Peyer's patch (tissue), 4 donors: ENCODE data around the gene GAD1.

Experiments
- POLR2A ChIP-seq, 2 donors: fragments of 450-650 bp; IDR thresholded peaks; one replicate each; pipeline ENCODE4 v1.5.1; 2017; ENCODE audit warnings: antibody characterized with exemption in 2 of 2, mild to moderate bottlenecking in 2 of 2, moderate library complexity in 2 of 2
- TF ChIP-seq, protein P1 (sequence below), 6 experiments: fragments of 450-650 bp in 4 of 6; fragments of 200-600 bp in 2 of 6; sonication (generic) in 1 of 6; IDR thresholded peaks; one replicate each; pipeline ENCODE4 v1.5.1; 2017 to 2019; ENCODE audit warnings: antibody characterized with exemption in 6 of 6, mild to moderate bottlenecking in 3 of 6, moderate library complexity in 1 of 6

- TF ChIP-seq, protein P1, sequence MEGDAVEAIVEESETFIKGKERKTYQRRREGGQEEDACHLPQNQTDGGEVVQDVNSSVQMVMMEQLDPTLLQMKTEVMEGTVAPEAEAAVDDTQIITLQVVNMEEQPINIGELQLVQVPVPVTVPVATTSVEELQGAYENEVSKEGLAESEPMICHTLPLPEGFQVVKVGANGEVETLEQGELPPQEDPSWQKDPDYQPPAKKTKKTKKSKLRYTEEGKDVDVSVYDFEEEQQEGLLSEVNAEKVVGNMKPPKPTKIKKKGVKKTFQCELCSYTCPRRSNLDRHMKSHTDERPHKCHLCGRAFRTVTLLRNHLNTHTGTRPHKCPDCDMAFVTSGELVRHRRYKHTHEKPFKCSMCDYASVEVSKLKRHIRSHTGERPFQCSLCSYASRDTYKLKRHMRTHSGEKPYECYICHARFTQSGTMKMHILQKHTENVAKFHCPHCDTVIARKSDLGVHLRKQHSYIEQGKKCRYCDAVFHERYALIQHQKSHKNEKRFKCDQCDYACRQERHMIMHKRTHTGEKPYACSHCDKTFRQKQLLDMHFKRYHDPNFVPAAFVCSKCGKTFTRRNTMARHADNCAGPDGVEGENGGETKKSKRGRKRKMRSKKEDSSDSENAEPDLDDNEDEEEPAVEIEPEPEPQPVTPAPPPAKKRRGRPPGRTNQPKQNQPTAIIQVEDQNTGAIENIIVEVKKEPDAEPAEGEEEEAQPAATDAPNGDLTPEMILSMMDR (IDR thresholded peaks at IDR 0.05): no peak
- TF ChIP-seq POLR2A (IDR thresholded peaks at IDR 0.05): no peak
Measured at GRCh38 chr2:170843656-170844055, 27.0 kb downstream of the GAD1 start.
